Transverse colon (tissue), 4 donors: ENCODE results near the gene FIBCD1.

Experiments
- POLR2AphosphoS5 ChIP-seq, 3 donors: sonication (generic); formaldehyde crosslinking; IDR thresholded peaks; one replicate each; pipeline ENCODE4 v1.6.1; 2016; ENCODE audit warnings: antibody characterized with exemption in 3 of 3
- TF ChIP-seq, protein P1 (sequence below), 5 experiments: fragments of 200-600 bp in 3 of 5; fragments of 450-650 bp in 2 of 5; sonication (generic) in 3 of 5; IDR thresholded peaks; 1 replicate in 2 of 5; 2 replicates in 3 of 5; pipeline ENCODE4 v1.5.1; 2016 to 2017; ENCODE audit warnings: antibody characterized with exemption in 5 of 5, inconsistent platforms in 3 of 5, mild to moderate bottlenecking in 2 of 5, moderate library complexity in 1 of 5

DNA sequence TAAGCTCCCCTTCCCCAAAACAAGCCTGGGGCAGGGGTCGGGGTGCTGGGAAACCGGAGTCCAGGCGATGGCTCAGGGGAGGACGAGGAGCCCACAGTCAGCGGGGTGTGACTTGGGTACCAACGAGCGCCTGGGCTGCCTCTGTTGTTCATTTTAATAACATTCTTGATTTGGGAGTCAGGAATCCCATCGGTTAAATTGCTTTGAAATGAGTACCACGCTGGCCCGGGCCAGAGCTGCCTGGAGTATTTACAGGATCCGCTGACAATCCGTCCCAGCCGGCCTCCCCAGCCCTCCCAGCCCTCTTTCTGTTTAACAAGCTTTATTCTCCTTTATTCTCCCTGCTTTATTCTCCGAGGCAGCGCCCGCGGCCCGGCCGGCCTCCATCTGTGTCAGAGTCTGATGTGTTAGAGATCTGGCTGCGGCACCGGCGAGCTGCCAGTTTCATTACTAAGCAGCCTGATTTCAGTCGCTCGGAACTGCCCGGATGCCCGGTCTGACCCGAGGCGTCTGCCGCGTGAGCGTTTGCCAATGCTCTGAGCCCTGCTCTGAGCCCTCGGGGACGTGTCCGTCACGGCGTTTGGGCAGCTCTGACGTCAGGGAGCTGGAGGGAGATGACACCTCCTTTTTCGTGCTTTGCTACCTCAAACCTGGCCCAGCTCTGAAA, 26.0 kb downstream of the FIBCD1 start:
- TF ChIP-seq, protein P1, sequence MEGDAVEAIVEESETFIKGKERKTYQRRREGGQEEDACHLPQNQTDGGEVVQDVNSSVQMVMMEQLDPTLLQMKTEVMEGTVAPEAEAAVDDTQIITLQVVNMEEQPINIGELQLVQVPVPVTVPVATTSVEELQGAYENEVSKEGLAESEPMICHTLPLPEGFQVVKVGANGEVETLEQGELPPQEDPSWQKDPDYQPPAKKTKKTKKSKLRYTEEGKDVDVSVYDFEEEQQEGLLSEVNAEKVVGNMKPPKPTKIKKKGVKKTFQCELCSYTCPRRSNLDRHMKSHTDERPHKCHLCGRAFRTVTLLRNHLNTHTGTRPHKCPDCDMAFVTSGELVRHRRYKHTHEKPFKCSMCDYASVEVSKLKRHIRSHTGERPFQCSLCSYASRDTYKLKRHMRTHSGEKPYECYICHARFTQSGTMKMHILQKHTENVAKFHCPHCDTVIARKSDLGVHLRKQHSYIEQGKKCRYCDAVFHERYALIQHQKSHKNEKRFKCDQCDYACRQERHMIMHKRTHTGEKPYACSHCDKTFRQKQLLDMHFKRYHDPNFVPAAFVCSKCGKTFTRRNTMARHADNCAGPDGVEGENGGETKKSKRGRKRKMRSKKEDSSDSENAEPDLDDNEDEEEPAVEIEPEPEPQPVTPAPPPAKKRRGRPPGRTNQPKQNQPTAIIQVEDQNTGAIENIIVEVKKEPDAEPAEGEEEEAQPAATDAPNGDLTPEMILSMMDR (IDR thresholded peaks at IDR 0.05) = no peak
- no peak for TF ChIP-seq POLR2AphosphoS5 (IDR thresholded peaks at IDR 0.05)
